A549 (cell line): Measurements from ENCODE around the gene CCDC154.
"Not testable (repeated sequence)": the region's sequence is repeated elsewhere in the genome, so short reads cannot be mapped to it uniquely, and the experiment has no call there.

Experiments
- CTCF ChIP-seq: fragments of >200 bp; sonication (Bioruptor Twin); formaldehyde crosslinking; IDR thresholded peaks from 3 replicates; pipeline ENCODE4 v1.5.1; 2016
- HEYL ChIP-seq: fragments of 250-450 bp; sonication (Bioruptor Pico); IDR thresholded peaks from 2 replicates; pipeline ENCODE4 v1.8.0; 2021; ENCODE audit warnings: mild to moderate bottlenecking, moderate library complexity
- HOXB13 ChIP-seq: fragments of 250-450 bp; sonication (Bioruptor Pico); IDR thresholded peaks from 2 replicates; pipeline ENCODE4 v1.5.0; 2020; ENCODE audit warnings: low read depth, mild to moderate bottlenecking, moderate library complexity
- JUN ChIP-seq, 2 experiments: fragments of >200 bp; sonication (Bioruptor Twin); formaldehyde crosslinking; IDR thresholded peaks; 2 replicates in 1 of 2; 3 replicates in 1 of 2; pipeline ENCODE4 v1.6.1; 2016 to 2017
- MAFK ChIP-seq: fragments of 450-650 bp; IDR thresholded peaks from 2 replicates; pipeline ENCODE4 v1.6.1; 2014; ENCODE audit not compliant: partially characterized antibody
- NFE2L2 ChIP-seq: fragments of 150-350 bp; conservative IDR thresholded peaks from 2 replicates; pipeline ENCODE4 v1.6.1; 2014; ENCODE audit warnings: low read length
- POLR2A ChIP-seq: IDR thresholded peaks from 2 replicates; pipeline ENCODE4 v1.6.1; 2012; ENCODE audit warnings: mild to moderate bottlenecking, low read length
- RAD21 ChIP-seq, 2 experiments: fragments of >200 bp in 1 of 2; sonication (Bioruptor Twin) in 1 of 2; formaldehyde crosslinking in 1 of 2; IDR thresholded peaks in 1 of 2; conservative IDR thresholded peaks in 1 of 2; 2 replicates in 1 of 2; 3 replicates in 1 of 2; pipeline ENCODE4 v1.6.1; 2012 to 2018; ENCODE audit warnings: inconsistent platforms in 1 of 2
- REST ChIP-seq: fragments of 200-600 bp; sonication (generic); IDR thresholded peaks from 2 replicates; pipeline ENCODE4 v1.6.1; 2016; ENCODE audit warnings: antibody characterized with exemption, mild to moderate bottlenecking, moderate library complexity
- RFX5 ChIP-seq: fragments of 450-650 bp; IDR thresholded peaks from 2 replicates; pipeline ENCODE4 v1.7.1; 2014; ENCODE audit warnings: antibody characterized with exemption, mild to moderate bottlenecking, moderate library complexity
- SMC3 ChIP-seq: fragments of >200 bp; sonication (Bioruptor Twin); formaldehyde crosslinking; IDR thresholded peaks from 3 replicates; pipeline ENCODE4 v1.6.1; 2018; ENCODE audit warnings: inconsistent platforms
- ZSCAN20 ChIP-seq: fragments of 250-450 bp; sonication (Bioruptor Pico); IDR thresholded peaks from 2 replicates; pipeline ENCODE4 v1.8.0; 2022; ENCODE audit warnings: mild to moderate bottlenecking, moderate library complexity

GRCh38 chr16:1469141-1469540 lies 24.8 kb upstream of the CCDC154 start:
- not testable (repeated sequence) for TF ChIP-seq HOXB13 (CRISPR knock-in tag); POLR2A; CTCF; SMC3; ZSCAN20 (CRISPR knock-in tag); RFX5; JUN (IDR thresholded peaks at IDR 0.05); NFE2L2; HEYL; REST; RAD21 (conservative IDR thresholded peaks at IDR 0.05 in 1 of 2, IDR thresholded peaks at IDR 0.05 in 1 of 2); MAFK
